ENCODE results near the gene PINK1. TPM values are rescaled to one million over a fixed set of nuclear protein-coding genes. Genes with fewer than 3 reads are reported as not detected.
A peak's percentile ranks its signal among the peaks of the same experiment; 100 is the strongest.

PINK1 gene
- total RNA-seq, 1 donor from 2014 or later, result 250 TPM

DNA sequence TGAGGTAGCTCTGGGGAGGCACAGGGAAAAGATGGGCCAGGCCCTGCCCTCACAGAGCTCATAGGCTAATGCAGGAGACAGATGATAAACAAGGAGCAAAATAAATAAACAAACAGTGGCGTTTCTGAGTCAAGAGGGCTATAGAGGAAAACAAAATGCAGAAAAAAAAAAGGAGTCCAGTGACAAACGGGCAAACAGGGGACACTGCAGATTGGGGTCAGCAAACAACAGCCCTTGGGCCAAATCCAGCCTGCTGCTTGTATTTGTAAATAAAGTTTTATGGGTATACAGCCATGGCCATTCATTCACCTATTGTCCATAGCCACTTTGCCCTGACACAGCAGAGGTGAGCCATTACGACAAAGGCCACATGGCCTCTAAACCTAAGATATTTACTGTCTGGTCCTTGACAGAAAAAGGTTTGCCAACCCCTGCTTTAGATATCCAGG is 19.1 kb upstream of the PINK1 start:
- peaks cover 37% of the 10 kb centered on the region for H3K4me1 ChIP-seq
- H3K9me3 ChIP-seq (replicated peaks), result no peaks in the 10 kb centered on the region
- TF ChIP-seq, protein P1, sequence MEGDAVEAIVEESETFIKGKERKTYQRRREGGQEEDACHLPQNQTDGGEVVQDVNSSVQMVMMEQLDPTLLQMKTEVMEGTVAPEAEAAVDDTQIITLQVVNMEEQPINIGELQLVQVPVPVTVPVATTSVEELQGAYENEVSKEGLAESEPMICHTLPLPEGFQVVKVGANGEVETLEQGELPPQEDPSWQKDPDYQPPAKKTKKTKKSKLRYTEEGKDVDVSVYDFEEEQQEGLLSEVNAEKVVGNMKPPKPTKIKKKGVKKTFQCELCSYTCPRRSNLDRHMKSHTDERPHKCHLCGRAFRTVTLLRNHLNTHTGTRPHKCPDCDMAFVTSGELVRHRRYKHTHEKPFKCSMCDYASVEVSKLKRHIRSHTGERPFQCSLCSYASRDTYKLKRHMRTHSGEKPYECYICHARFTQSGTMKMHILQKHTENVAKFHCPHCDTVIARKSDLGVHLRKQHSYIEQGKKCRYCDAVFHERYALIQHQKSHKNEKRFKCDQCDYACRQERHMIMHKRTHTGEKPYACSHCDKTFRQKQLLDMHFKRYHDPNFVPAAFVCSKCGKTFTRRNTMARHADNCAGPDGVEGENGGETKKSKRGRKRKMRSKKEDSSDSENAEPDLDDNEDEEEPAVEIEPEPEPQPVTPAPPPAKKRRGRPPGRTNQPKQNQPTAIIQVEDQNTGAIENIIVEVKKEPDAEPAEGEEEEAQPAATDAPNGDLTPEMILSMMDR (IDR thresholded peaks at IDR 0.05; ENCODE audit: borderline replicate concordance), result no peak
- H3K4me3 ChIP-seq, result no peak overlapping the region
- intact Hi-C loops (cut with micrococcal nuclease), result no loop called here
- no peak for DNase-seq
- no peaks in the 10 kb centered on the region for H3K36me3 ChIP-seq
- no peaks in the 10 kb centered on the region for H3K27me3 ChIP-seq (ENCODE audit: low read depth)
- H3K27ac ChIP-seq (replicated peaks), result peak overlapping the region; percentile 78

DNA sequence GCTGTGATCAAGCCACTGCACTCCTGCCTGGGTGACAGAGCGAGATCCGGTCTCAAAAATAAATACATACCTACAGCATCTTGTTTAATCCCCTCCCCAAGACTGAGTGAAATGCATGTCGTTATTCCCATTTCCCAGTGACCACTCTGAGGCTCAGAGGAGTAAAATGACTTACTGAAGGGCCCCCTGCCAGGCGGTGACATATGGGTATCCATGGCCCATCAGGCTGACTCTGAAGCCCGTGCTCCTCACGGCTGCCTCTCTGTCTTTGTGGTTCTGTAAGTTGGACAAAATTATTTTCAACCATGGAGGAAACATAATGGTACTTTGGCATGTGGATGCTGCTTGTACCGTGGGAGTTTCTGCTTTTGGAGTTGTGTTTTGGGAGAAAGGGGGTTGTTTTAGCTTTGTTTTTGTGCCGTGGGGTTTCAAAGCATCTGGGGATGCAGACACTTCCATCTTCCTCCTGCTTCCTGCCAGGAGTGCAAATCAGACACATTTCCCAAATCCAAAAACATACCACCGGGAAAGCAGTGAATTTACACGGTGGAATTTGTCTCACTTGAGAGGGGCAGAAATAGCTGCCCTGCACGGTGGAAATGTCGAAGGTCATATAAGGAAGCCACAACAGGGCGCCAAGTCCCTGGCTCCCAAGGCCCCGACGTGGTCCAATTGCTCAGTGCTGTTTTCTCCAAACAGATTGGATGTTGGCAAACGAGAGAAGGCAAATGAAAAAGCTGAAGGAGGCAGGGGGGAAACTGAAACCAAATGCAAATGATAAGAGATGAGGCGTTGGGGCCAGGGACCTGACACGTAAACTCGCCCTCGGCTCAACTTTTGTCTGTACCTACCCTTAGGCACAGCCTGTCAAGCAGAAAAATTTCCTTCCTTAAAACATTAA is 17.1 kb upstream of the PINK1 start:
- Histone ChIP-seq H3K9me3 (replicated peaks) (no peaks in the 10 kb centered on the region), H3K36me3 (no peaks in the 10 kb centered on the region), H3K27me3 (ENCODE audit: low read depth) (no peaks in the 10 kb centered on the region), H3K4me1 (peaks cover 38% of the 10 kb centered on the region), H3K27ac (replicated peaks) (peak overlapping the region; percentile 56), H3K4me3 (peak overlapping the region; percentile 3)
- DNase-seq, result peak; percentile 45
- TF ChIP-seq, protein P1 (IDR thresholded peaks at IDR 0.05; ENCODE audit: borderline replicate concordance), result no peak
- intact Hi-C loops (cut with micrococcal nuclease), result no loop called here

DNA sequence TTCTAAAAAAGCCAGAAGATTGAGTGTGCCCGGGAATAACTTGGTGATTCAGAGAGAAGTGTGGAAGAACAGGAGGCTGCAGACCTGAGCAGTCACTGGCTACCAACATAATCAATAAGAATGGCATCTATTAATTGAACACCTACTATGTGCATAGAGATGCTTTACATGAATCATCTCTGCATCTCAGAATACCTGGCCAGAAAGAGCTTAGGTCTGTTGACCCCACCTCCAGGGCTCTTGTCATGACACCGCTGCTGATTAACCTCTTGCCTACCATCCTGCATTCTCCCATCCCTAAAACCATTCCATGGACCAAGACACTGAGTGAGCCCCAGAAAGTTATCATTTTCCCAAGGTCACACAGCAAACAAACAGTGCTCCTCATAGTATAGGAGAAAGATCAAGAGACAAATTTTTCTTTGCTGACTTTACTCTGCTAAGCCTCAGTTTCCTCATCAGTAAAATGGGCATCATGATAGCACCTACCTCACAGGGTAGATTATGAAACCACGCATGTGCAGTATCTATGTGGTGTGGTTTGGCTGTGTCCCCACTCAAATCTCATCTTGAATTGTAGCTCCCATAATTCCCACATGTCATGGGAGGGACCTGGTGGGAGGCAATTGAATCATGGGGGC is 16.3 kb upstream of the PINK1 start:
- Histone ChIP-seq H3K36me3 (no peaks in the 10 kb centered on the region), H3K27ac (replicated peaks) (peak overlapping the region; percentile 56), H3K27me3 (ENCODE audit: low read depth) (no peaks in the 10 kb centered on the region), H3K4me1 (peaks cover 38% of the 10 kb centered on the region), H3K9me3 (replicated peaks) (no peaks in the 10 kb centered on the region), H3K4me3 (peak overlapping the region; percentile 3)
- intact Hi-C loops (cut with micrococcal nuclease), result no loop called here
- no peak for DNase-seq
- TF ChIP-seq, protein P1 (IDR thresholded peaks at IDR 0.05; ENCODE audit: borderline replicate concordance), result no peak

DNA sequence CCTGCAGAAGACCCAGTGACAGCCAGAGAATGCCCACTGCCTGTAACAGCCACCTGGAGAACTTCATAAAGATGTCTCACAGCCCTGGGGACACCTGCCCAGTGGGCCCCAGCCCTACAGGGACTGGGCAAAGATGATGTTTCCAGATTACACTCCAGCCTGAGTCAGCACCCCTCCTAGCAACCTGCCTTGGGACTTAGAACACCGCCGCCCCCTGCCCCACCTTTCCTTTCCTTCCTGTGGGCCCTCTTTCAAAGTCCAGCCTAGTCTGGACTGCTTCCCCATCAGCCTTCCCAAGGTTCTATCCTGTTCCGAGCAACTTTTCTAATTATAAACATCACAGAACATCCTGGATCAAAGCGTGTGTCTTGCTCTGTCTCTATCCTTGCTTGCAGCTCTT is 14.7 kb upstream of the PINK1 start:
- intact Hi-C loops (cut with micrococcal nuclease), result no loop called here
- peaks cover 34% of the 10 kb centered on the region for H3K4me1 ChIP-seq
- no peak overlapping the region for H3K4me3 ChIP-seq
- DNase-seq, result peak; percentile 40
- no peaks in the 10 kb centered on the region for H3K9me3 ChIP-seq (replicated peaks)
- peak overlapping the region; percentile 73 for H3K27ac ChIP-seq (replicated peaks)
- TF ChIP-seq, protein P1 (IDR thresholded peaks at IDR 0.05; ENCODE audit: borderline replicate concordance), result no peak
- no peaks in the 10 kb centered on the region for H3K27me3 ChIP-seq (ENCODE audit: low read depth)
- H3K36me3 ChIP-seq, result no peaks in the 10 kb centered on the region

DNA sequence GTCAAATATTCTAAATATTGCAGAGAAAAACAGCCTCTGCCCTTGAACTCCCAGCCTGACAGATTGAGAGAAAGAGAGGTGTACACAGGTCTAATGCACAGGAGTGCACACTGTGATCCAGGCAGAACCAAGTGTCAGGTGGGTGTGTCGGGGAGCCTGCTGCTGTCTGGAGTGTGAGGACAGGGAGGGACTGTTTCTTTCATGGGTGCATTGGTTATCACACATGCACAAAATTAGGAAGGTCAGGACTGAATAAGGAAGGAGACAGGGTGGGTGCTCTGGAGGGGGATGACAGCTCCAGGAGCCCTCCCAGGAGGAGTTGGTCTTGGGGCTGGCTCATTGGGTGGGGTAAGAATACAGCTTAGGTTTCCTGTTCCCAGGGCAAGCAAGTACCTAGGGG is 13.3 kb upstream of the PINK1 start:
- TF ChIP-seq, protein P1 (IDR thresholded peaks at IDR 0.05; ENCODE audit: borderline replicate concordance), result no peak
- Histone ChIP-seq H3K27me3 (ENCODE audit: low read depth) (no peaks in the 10 kb centered on the region), H3K36me3 (no peaks in the 10 kb centered on the region), H3K27ac (replicated peaks) (no peak overlapping the region), H3K9me3 (replicated peaks) (no peaks in the 10 kb centered on the region), H3K4me1 (peaks cover 27% of the 10 kb centered on the region), H3K4me3 (no peak overlapping the region)
- no peak for DNase-seq
- intact Hi-C loops (cut with micrococcal nuclease), result no loop called here
